Thyroid gland (tissue), 4 donors: ENCODE data around the gene PRR20G.

ENCODE experiments used
- POLR2A ChIP-seq, 2 donors: fragments of 450-650 bp; IDR thresholded peaks; one replicate each; pipeline ENCODE4 v1.6.1; 2017; ENCODE audit warnings: antibody characterized with exemption in 2 of 2, mild to moderate bottlenecking in 2 of 2, moderate library complexity in 1 of 2
- TF ChIP-seq, protein P1 (sequence below), 6 experiments: fragments of 200-600 bp in 3 of 6; fragments of 450-650 bp in 3 of 6; sonication (generic) in 3 of 6; IDR thresholded peaks; one replicate each; pipeline ENCODE4 v1.5.1; 2016 to 2019; ENCODE audit warnings: antibody characterized with exemption in 6 of 6, mild to moderate bottlenecking in 2 of 6, inconsistent platforms in 1 of 6, moderate library complexity in 1 of 6

DNA sequence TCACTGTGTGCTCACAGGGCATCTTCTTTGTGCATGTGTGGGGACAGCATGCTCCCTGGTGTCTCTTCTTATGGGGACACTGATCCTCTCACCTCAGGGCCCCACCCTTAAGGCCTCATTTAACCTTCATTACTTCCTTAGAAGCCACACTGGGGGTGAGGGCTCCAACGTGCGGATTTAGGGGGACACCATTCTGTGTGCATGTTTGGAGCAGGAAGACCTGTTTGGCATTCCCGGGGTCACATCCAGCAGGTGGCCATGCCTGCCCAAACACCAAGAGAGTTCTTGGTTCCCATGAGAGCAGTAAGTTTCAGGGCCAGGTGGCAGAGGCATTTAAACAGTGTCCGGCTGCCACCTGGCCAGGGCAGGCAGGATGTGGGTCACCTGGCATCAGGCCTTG lies 24.8 kb downstream of the PRR20G start:
- TF ChIP-seq, protein P1, sequence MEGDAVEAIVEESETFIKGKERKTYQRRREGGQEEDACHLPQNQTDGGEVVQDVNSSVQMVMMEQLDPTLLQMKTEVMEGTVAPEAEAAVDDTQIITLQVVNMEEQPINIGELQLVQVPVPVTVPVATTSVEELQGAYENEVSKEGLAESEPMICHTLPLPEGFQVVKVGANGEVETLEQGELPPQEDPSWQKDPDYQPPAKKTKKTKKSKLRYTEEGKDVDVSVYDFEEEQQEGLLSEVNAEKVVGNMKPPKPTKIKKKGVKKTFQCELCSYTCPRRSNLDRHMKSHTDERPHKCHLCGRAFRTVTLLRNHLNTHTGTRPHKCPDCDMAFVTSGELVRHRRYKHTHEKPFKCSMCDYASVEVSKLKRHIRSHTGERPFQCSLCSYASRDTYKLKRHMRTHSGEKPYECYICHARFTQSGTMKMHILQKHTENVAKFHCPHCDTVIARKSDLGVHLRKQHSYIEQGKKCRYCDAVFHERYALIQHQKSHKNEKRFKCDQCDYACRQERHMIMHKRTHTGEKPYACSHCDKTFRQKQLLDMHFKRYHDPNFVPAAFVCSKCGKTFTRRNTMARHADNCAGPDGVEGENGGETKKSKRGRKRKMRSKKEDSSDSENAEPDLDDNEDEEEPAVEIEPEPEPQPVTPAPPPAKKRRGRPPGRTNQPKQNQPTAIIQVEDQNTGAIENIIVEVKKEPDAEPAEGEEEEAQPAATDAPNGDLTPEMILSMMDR (IDR thresholded peaks at IDR 0.05) = no peak
- no peak for TF ChIP-seq POLR2A (IDR thresholded peaks at IDR 0.05)
